ENCODE results near the gene TTC9B.

TTC9B gene

GRCh38 chr19:40231544-40232424, 13.6 kb upstream of the TTC9B start:
- no peaks in the 10 kb centered on the region for H3K9me3 ChIP-seq (ENCODE audit: control insufficient read depth, insufficient read depth, low read length)
- peak overlapping the region; percentile 52 for H3K27ac ChIP-seq (ENCODE audit: low read depth, low read length)
- no peak overlapping the region; the same call in 1 of the 2 replicates for H3K9ac ChIP-seq (ENCODE audit: low read depth, low read length)
- peaks cover 21% of the 10 kb centered on the region for H3K36me3 ChIP-seq (ENCODE audit: control insufficient read depth, insufficient read depth, low read length)
- no peak overlapping the region for H3K4me3 ChIP-seq (ENCODE audit: low read depth, low read length)
- H3K4me1 ChIP-seq (ENCODE audit: control insufficient read depth, insufficient read depth, low read length) = peaks cover 12% of the 10 kb centered on the region
- H3K27me3 ChIP-seq (ENCODE audit: control insufficient read depth, insufficient read depth, low read length) = no peaks in the 10 kb centered on the region

- peaks cover 12% of the 10 kb centered on the region for H3K4me1 ChIP-seq (ENCODE audit: control insufficient read depth, insufficient read depth, low read length)
- H3K9me3 ChIP-seq (ENCODE audit: control insufficient read depth, insufficient read depth, low read length) = no peaks in the 10 kb centered on the region
- H3K9ac ChIP-seq (ENCODE audit: low read depth, low read length) = no peak overlapping the region
- H3K4me3 ChIP-seq (ENCODE audit: low read depth, low read length) = no peak overlapping the region
- no peak overlapping the region for H3K27ac ChIP-seq (ENCODE audit: low read depth, low read length)
- peaks cover 2% of the 10 kb centered on the region; the same call in 1 of the 2 replicates for H3K27me3 ChIP-seq (ENCODE audit: control insufficient read depth, insufficient read depth, low read length)
- peaks cover 13% of the 10 kb centered on the region for H3K36me3 ChIP-seq (ENCODE audit: control insufficient read depth, insufficient read depth, low read length)
Measured at GRCh38 chr19:40231057-40231456, 12.9 kb upstream of the TTC9B start.

GRCh38 chr19:40229926-40230417, 11.8 kb upstream of the TTC9B start:
- no peak overlapping the region for H3K4me3 ChIP-seq (ENCODE audit: low read depth, low read length)
- peaks cover 8% of the 10 kb centered on the region; the same call in 1 of the 2 replicates for H3K27me3 ChIP-seq (ENCODE audit: control insufficient read depth, insufficient read depth, low read length)
- H3K9me3 ChIP-seq (ENCODE audit: control insufficient read depth, insufficient read depth, low read length) = no peaks in the 10 kb centered on the region
- H3K27ac ChIP-seq (ENCODE audit: low read depth, low read length) = no peak overlapping the region
- peaks cover 7% of the 10 kb centered on the region for H3K36me3 ChIP-seq (ENCODE audit: control insufficient read depth, insufficient read depth, low read length)
- H3K9ac ChIP-seq (ENCODE audit: low read depth, low read length) = no peak overlapping the region
- peaks cover 12% of the 10 kb centered on the region for H3K4me1 ChIP-seq (ENCODE audit: control insufficient read depth, insufficient read depth, low read length)

GRCh38 chr19:40229484-40229883, 11.3 kb upstream of the TTC9B start:
- H3K27me3 ChIP-seq (ENCODE audit: control insufficient read depth, insufficient read depth, low read length) = peaks cover 8% of the 10 kb centered on the region; the same call in 1 of the 2 replicates
- H3K36me3 ChIP-seq (ENCODE audit: control insufficient read depth, insufficient read depth, low read length) = 0 out of 2 replicates have a peak, but pooled peaks cover 3% of the 10 kb centered on the region
- H3K9ac ChIP-seq (ENCODE audit: low read depth, low read length) = no peak overlapping the region
- no peak overlapping the region for H3K4me3 ChIP-seq (ENCODE audit: low read depth, low read length)
- no peaks in the 10 kb centered on the region for H3K9me3 ChIP-seq (ENCODE audit: control insufficient read depth, insufficient read depth, low read length)
- peaks cover 12% of the 10 kb centered on the region for H3K4me1 ChIP-seq (ENCODE audit: control insufficient read depth, insufficient read depth, low read length)
- H3K27ac ChIP-seq (ENCODE audit: low read depth, low read length) = no peak overlapping the region

- Histone ChIP-seq H3K4me3 (ENCODE audit: low read depth, low read length) (no peak overlapping the region), H3K36me3 (ENCODE audit: control insufficient read depth, insufficient read depth, low read length) (0 out of 2 replicates have a peak, but pooled peaks cover 3% of the 10 kb centered on the region), H3K27me3 (ENCODE audit: control insufficient read depth, insufficient read depth, low read length) (peaks cover 8% of the 10 kb centered on the region; the same call in 1 of the 2 replicates), H3K4me1 (ENCODE audit: control insufficient read depth, insufficient read depth, low read length) (peaks cover 12% of the 10 kb centered on the region), H3K27ac (ENCODE audit: low read depth, low read length) (no peak overlapping the region), H3K9me3 (ENCODE audit: control insufficient read depth, insufficient read depth, low read length) (no peaks in the 10 kb centered on the region), H3K9ac (ENCODE audit: low read depth, low read length) (no peak overlapping the region)
Measured at GRCh38 chr19:40228863-40229262, 10.7 kb upstream of the TTC9B start.

- Histone ChIP-seq H3K27me3 (ENCODE audit: control insufficient read depth, insufficient read depth, low read length) (peaks cover 8% of the 10 kb centered on the region; the same call in 1 of the 2 replicates), H3K4me3 (ENCODE audit: low read depth, low read length) (no peak overlapping the region), H3K36me3 (ENCODE audit: control insufficient read depth, insufficient read depth, low read length) (0 out of 2 replicates have a peak, but pooled peaks cover 3% of the 10 kb centered on the region), H3K9me3 (ENCODE audit: control insufficient read depth, insufficient read depth, low read length) (no peaks in the 10 kb centered on the region), H3K27ac (ENCODE audit: low read depth, low read length) (no peak overlapping the region), H3K9ac (ENCODE audit: low read depth, low read length) (no peak overlapping the region), H3K4me1 (ENCODE audit: control insufficient read depth, insufficient read depth, low read length) (peaks cover 12% of the 10 kb centered on the region)
Measured at GRCh38 chr19:40228346-40228745, 10.2 kb upstream of the TTC9B start.

- peaks cover 8% of the 10 kb centered on the region; the same call in 1 of the 2 replicates for H3K27me3 ChIP-seq (ENCODE audit: control insufficient read depth, insufficient read depth, low read length)
- no peaks in the 10 kb centered on the region for H3K4me1 ChIP-seq (ENCODE audit: control insufficient read depth, insufficient read depth, low read length)
- H3K36me3 ChIP-seq (ENCODE audit: control insufficient read depth, insufficient read depth, low read length) = no peaks in the 10 kb centered on the region
- no peaks in the 10 kb centered on the region for H3K9me3 ChIP-seq (ENCODE audit: control insufficient read depth, insufficient read depth, low read length)
- H3K4me3 ChIP-seq (ENCODE audit: low read depth, low read length) = no peak overlapping the region
- H3K27ac ChIP-seq (ENCODE audit: low read depth, low read length) = no peak overlapping the region
- no peak overlapping the region for H3K9ac ChIP-seq (ENCODE audit: low read depth, low read length)
Measured at GRCh38 chr19:40225440-40226305, 7.5 kb upstream of the TTC9B start.

GRCh38 chr19:40224342-40225150, 6.4 kb upstream of the TTC9B start:
- Histone ChIP-seq H3K27ac (ENCODE audit: low read depth, low read length) (no peak overlapping the region), H3K9ac (ENCODE audit: low read depth, low read length) (no peak overlapping the region), H3K9me3 (ENCODE audit: control insufficient read depth, insufficient read depth, low read length) (no peaks in the 10 kb centered on the region), H3K4me1 (ENCODE audit: control insufficient read depth, insufficient read depth, low read length) (no peaks in the 10 kb centered on the region), H3K27me3 (ENCODE audit: control insufficient read depth, insufficient read depth, low read length) (peaks cover 11% of the 10 kb centered on the region), H3K36me3 (ENCODE audit: control insufficient read depth, insufficient read depth, low read length) (no peaks in the 10 kb centered on the region), H3K4me3 (ENCODE audit: low read depth, low read length) (no peak overlapping the region)

- no peak overlapping the region for H3K9ac ChIP-seq (ENCODE audit: low read depth, low read length)
- no peaks in the 10 kb centered on the region for H3K9me3 ChIP-seq (ENCODE audit: control insufficient read depth, insufficient read depth, low read length)
- H3K36me3 ChIP-seq (ENCODE audit: control insufficient read depth, insufficient read depth, low read length) = no peaks in the 10 kb centered on the region
- H3K4me3 ChIP-seq (ENCODE audit: low read depth, low read length) = no peak overlapping the region; the same call in 1 of the 2 replicates
- H3K4me1 ChIP-seq (ENCODE audit: control insufficient read depth, insufficient read depth, low read length) = no peaks in the 10 kb centered on the region
- H3K27ac ChIP-seq (ENCODE audit: low read depth, low read length) = no peak overlapping the region
- H3K27me3 ChIP-seq (ENCODE audit: control insufficient read depth, insufficient read depth, low read length) = peaks cover 19% of the 10 kb centered on the region
Measured at GRCh38 chr19:40223135-40223822, 5.1 kb upstream of the TTC9B start.

All from HUES48 (cell line).